AG08396 (cell line): ENCODE measurements around the gene RAPGEF6.
A peak's percentile ranks its signal among the peaks of the same experiment; 100 is the strongest.

Source experiments
- DNase-seq: peaks from one replicate; pipeline ENCODE4 v3.0.0; 2012; ENCODE audit warnings: low spot score, mixed read lengths

The RAPGEF6 gene

GRCh38 chr5:131541762-131542161 is 93.3 kb downstream of the RAPGEF6 start:
- no peak for DNase-seq

- no peak for DNase-seq
These were observed 94.0 kb downstream of the RAPGEF6 start for GRCh38 chr5:131541071-131541470.

GRCh38 chr5:131539251-131539650 is 95.8 kb downstream of the RAPGEF6 start:
- DNase-seq, result no peak

GRCh38 chr5:131538177-131538593 is 96.8 kb downstream of the RAPGEF6 start:
- DNase-seq, result peak; percentile 6

GRCh38 chr5:131536850-131537448 is 98.1 kb downstream of the RAPGEF6 start:
- no peak for DNase-seq

GRCh38 chr5:131536211-131536826 is 98.7 kb downstream of the RAPGEF6 start:
- peak; percentile 7 for DNase-seq

- no peak for DNase-seq
These were observed 100.1 kb downstream of the RAPGEF6 start for GRCh38 chr5:131534974-131535373.

GRCh38 chr5:131533836-131534235 is 101.2 kb downstream of the RAPGEF6 start:
- DNase-seq, result no peak

- no peak for DNase-seq
These were observed 102.9 kb downstream of the RAPGEF6 start for GRCh38 chr5:131532031-131532640.

- no peak for DNase-seq
These were observed 104.2 kb downstream of the RAPGEF6 start for GRCh38 chr5:131530706-131531331.

- no peak for DNase-seq
These were observed 106.3 kb downstream of the RAPGEF6 start for GRCh38 chr5:131528682-131529081.

- DNase-seq, result no peak
These were observed 109.2 kb downstream of the RAPGEF6 start for GRCh38 chr5:131525805-131526204.

GRCh38 chr5:131524431-131524830 is 110.6 kb downstream of the RAPGEF6 start:
- no peak for DNase-seq

- no peak for DNase-seq
These were observed 111.4 kb downstream of the RAPGEF6 start for GRCh38 chr5:131523500-131524185.

- peak; percentile 11 for DNase-seq
These were observed 113.8 kb downstream of the RAPGEF6 start for GRCh38 chr5:131521252-131521651.

GRCh38 chr5:131515348-131515747 is 119.7 kb downstream of the RAPGEF6 start:
- no peak for DNase-seq

- no peak for DNase-seq
These were observed 120.4 kb downstream of the RAPGEF6 start for GRCh38 chr5:131514316-131515283.

GRCh38 chr5:131513780-131514179 is 121.2 kb downstream of the RAPGEF6 start:
- DNase-seq, result no peak

GRCh38 chr5:131511934-131512333 is 123.1 kb downstream of the RAPGEF6 start:
- DNase-seq, result no peak

- DNase-seq, result no peak
These were observed 125.2 kb downstream of the RAPGEF6 start for GRCh38 chr5:131509801-131510200.

- no peak for DNase-seq
These were observed 129.7 kb downstream of the RAPGEF6 start for GRCh38 chr5:131505237-131505908.
